HepG2 (cell line): ENCODE data around the gene COPE. TPM values are rescaled to one million over a fixed set of nuclear protein-coding genes. Genes with fewer than 3 reads are reported as not detected.

Experiments used
- CHD4 ChIP-seq: fragments of 200-600 bp; sonication (generic); IDR thresholded peaks from 2 replicates; pipeline ENCODE4 v1.7.0; 2017; ENCODE audit warnings: mild to moderate bottlenecking, low read length, borderline replicate concordance
- DZIP1 ChIP-seq: sonication (generic); formaldehyde crosslinking; IDR thresholded peaks from 2 replicates; pipeline ENCODE4 v1.5.0; 2020; ENCODE audit warnings: mild to moderate bottlenecking, missing genetic modification reagents
- KDM1A ChIP-seq: IDR thresholded peaks from 2 replicates; pipeline ENCODE4 v1.6.1; 2016; ENCODE audit warnings: missing compliant biosample characterization
- KLF11 ChIP-seq: IDR thresholded peaks from 2 replicates; pipeline ENCODE4 v1.6.1; 2016; ENCODE audit warnings: missing compliant biosample characterization
- MEF2D ChIP-seq: sonication (generic); formaldehyde crosslinking; IDR thresholded peaks from 2 replicates; pipeline ENCODE4 v1.5.1; 2020; ENCODE audit warnings: mild to moderate bottlenecking, missing genetic modification reagents
- NCOA5 ChIP-seq: sonication (generic); formaldehyde crosslinking; IDR thresholded peaks from 2 replicates; pipeline ENCODE4 v1.4.0; 2020; ENCODE audit warnings: missing genetic modification reagents
- REPIN1 ChIP-seq: sonication (generic); formaldehyde crosslinking; IDR thresholded peaks from 2 replicates; pipeline ENCODE4 v1.8.0; 2022; ENCODE audit warnings: missing genetic modification reagents, low read depth, mild to moderate bottlenecking, borderline replicate concordance
- SALL2 ChIP-seq: sonication (generic); formaldehyde crosslinking; IDR thresholded peaks from 2 replicates; pipeline ENCODE4 v1.8.1; 2023; ENCODE audit warnings: mild to moderate bottlenecking, missing genetic modification reagents, inconsistent platforms
- SNRNP70 ChIP-seq: fragments of 200-400 bp; formaldehyde crosslinking; IDR thresholded peaks from 2 replicates; pipeline ENCODE4 v1.6.1; 2017; ENCODE audit warnings: mild to moderate bottlenecking, low read depth, low read length, moderate library complexity
- SRF ChIP-seq: IDR thresholded peaks from 2 replicates; pipeline ENCODE4 v1.6.1; 2011; ENCODE audit warnings: mild to moderate bottlenecking, low read depth, low read length, moderate library complexity
- ZNF232 ChIP-seq: sonication (generic); formaldehyde crosslinking; IDR thresholded peaks from 2 replicates; pipeline ENCODE4 v1.4.0; 2020; ENCODE audit warnings: missing genetic modification reagents, borderline replicate concordance
- ZNF281 ChIP-seq: sonication (generic); formaldehyde crosslinking; IDR thresholded peaks from 2 replicates; pipeline ENCODE4 v1.4.0; 2020; ENCODE audit warnings: missing genetic modification reagents, borderline replicate concordance
- ZNF382 ChIP-seq: sonication (generic); formaldehyde crosslinking; IDR thresholded peaks from 2 replicates; pipeline ENCODE4 v1.5.0; 2020; ENCODE audit warnings: missing genetic modification reagents, mild to moderate bottlenecking, borderline replicate concordance
- ZNF530 ChIP-seq: sonication (generic); formaldehyde crosslinking; IDR thresholded peaks from 2 replicates; pipeline ENCODE4 v1.5.0; 2020; ENCODE audit warnings: low read depth, mild to moderate bottlenecking, missing genetic modification reagents
- ZNF569 ChIP-seq: sonication (generic); formaldehyde crosslinking; IDR thresholded peaks from 2 replicates; pipeline ENCODE4 v1.5.0; 2020; ENCODE audit warnings: mild to moderate bottlenecking, missing genetic modification reagents, moderate library complexity, borderline replicate concordance
- ZNF782 ChIP-seq: sonication (generic); formaldehyde crosslinking; IDR thresholded peaks from 2 replicates; pipeline ENCODE4 v1.4.0; 2020; ENCODE audit warnings: missing genetic modification reagents, mild to moderate bottlenecking, borderline replicate concordance
- polyA plus RNA-seq, 8 experiments: library from polyadenylated mRNA; depleted of rRNA in 3 of 8; stranded (reverse) in 7 of 8; unstranded in 1 of 8; fragments of >200 nt; fragmentation: Illumina TruSeq in 4 of 8; extraction: Trizol in 4 of 8; gene quantifications; 2 replicates each; pipeline versions ENCODE4 v1.2.1 to v1.2.3, GENCODE V29; 2011 to 2016; ENCODE audit warnings: low read depth in 4 of 8, missing spikeins in 1 of 8, mixed read lengths in 1 of 8; ENCODE audit not compliant: insufficient read depth in 1 of 8
- total RNA-seq, 5 experiments: library from RNA; depleted of rRNA; stranded (reverse); fragments of >200 nt; fragmentation: Illumina TruSeq; extraction: Trizol; gene quantifications; 2 replicates each; pipeline ENCODE4 v1.2.3, GENCODE V29; 2016; ENCODE audit warnings: low read depth in 1 of 5
- TF ChIP-seq, protein P1 (sequence below): sonication (generic); formaldehyde crosslinking; IDR thresholded peaks from 2 replicates; pipeline ENCODE4 v1.5.1; 2020; ENCODE audit warnings: mild to moderate bottlenecking, missing genetic modification reagents
- TF ChIP-seq, protein P2 (sequence below): sonication (generic); formaldehyde crosslinking; IDR thresholded peaks from 2 replicates; pipeline ENCODE4 v1.8.0; 2022; ENCODE audit warnings: mild to moderate bottlenecking, missing genetic modification reagents, moderate library complexity

The COPE gene
- total and polyA plus RNA-seq, 2 of the 13 experiments (the other 11 are each of a cell fraction or from before 2014, with no cell fraction given) = 189 to 205 TPM

GRCh38 chr19:18939922-18940768 is 21.0 kb upstream of the COPE start (continued):
- TF ChIP-seq, protein P1, sequence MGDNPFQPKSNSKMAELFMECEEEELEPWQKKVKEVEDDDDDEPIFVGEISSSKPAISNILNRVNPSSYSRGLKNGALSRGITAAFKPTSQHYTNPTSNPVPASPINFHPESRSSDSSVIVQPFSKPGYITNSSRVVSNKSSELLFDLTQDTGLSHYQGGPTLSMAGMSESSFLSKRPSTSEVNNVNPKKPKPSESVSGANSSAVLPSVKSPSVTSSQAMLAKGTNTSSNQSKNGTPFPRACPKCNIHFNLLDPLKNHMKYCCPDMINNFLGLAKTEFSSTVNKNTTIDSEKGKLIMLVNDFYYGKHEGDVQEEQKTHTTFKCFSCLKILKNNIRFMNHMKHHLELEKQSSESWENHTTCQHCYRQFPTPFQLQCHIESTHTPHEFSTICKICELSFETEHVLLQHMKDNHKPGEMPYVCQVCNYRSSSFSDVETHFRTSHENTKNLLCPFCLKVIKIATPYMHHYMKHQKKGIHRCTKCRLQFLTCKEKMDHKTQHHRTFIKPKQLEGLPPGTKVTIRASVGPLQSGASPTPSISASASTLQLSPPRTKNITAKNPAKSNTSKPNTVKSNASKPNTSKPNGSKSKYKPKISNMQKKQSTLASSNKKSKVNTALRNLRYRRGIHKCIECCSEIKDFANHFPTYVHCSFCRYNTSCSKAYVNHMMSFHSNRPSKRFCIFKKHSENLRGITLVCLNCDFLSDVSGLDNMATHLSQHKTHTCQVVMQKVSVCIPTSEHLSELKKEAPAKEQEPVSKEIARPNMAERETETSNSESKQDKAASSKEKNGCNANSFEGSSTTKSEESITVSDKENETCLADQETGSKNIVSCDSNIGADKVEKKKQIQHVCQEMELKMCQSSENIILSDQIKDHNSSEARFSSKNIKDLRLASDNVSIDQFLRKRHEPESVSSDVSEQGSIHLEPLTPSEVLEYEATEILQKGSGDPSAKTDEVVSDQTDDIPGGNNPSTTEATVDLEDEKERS (CRISPR knock-in tag) = no peak
- TF ChIP-seq ZNF530 (CRISPR knock-in tag) (no peak), KDM1A (CRISPR knock-in tag) (no peak), NCOA5 (CRISPR knock-in tag) (no peak), ZNF782 (CRISPR knock-in tag) (no peak), DZIP1 (CRISPR knock-in tag) (no peak), MEF2D (CRISPR knock-in tag) (no peak), ZNF382 (CRISPR knock-in tag) (no peak), ZNF569 (no peak), SRF (no peak), SNRNP70 (no peak), CHD4 (no peak), ZNF281 (peak; percentile 96), SALL2 (no peak), KLF11 (CRISPR knock-in tag) (no peak), REPIN1 (CRISPR knock-in tag) (no peak), ZNF232 (CRISPR knock-in tag) (0 out of 2 replicates have a peak, but pooled peaks have one; percentile 40)
- TF ChIP-seq, protein P2, sequence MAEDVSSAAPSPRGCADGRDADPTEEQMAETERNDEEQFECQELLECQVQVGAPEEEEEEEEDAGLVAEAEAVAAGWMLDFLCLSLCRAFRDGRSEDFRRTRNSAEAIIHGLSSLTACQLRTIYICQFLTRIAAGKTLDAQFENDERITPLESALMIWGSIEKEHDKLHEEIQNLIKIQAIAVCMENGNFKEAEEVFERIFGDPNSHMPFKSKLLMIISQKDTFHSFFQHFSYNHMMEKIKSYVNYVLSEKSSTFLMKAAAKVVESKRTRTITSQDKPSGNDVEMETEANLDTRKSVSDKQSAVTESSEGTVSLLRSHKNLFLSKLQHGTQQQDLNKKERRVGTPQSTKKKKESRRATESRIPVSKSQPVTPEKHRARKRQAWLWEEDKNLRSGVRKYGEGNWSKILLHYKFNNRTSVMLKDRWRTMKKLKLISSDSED = no peak
